ENCODE measurements around the gene PPP1R36.
A peak's percentile ranks its signal among the peaks of the same experiment; 100 is the strongest.

PPP1R36 gene

GRCh38 chr14:64572386-64573104 lies 22.8 kb downstream of the PPP1R36 start:
- DNase-seq, result no peak

- no peak for DNase-seq
These were observed 23.3 kb downstream of the PPP1R36 start for GRCh38 chr14:64573109-64573508.

- DNase-seq, result no peak
These were observed 24.8 kb downstream of the PPP1R36 start for GRCh38 chr14:64574371-64575107.

- no peak for DNase-seq
These were observed 27.4 kb downstream of the PPP1R36 start for GRCh38 chr14:64577211-64577610.

GRCh38 chr14:64580467-64580866 lies 30.7 kb downstream of the PPP1R36 start:
- DNase-seq, result no peak

GRCh38 chr14:64581363-64581762 lies 31.6 kb downstream of the PPP1R36 start:
- no peak for DNase-seq

- DNase-seq, result no peak
These were observed 32.1 kb downstream of the PPP1R36 start for GRCh38 chr14:64581817-64582216.

GRCh38 chr14:64584190-64584589 lies 34.4 kb downstream of the PPP1R36 start:
- DNase-seq, result no peak

GRCh38 chr14:64591809-64592208 lies 42.0 kb downstream of the PPP1R36 start:
- DNase-seq, result no peak

GRCh38 chr14:64594438-64594837 lies 44.7 kb downstream of the PPP1R36 start:
- no peak for DNase-seq

GRCh38 chr14:64598404-64598803 lies 48.6 kb downstream of the PPP1R36 start:
- no peak for DNase-seq

GRCh38 chr14:64601571-64601970 lies 51.8 kb downstream of the PPP1R36 start:
- DNase-seq, result no peak

- no peak for DNase-seq
These were observed 53.1 kb downstream of the PPP1R36 start for GRCh38 chr14:64602826-64603225.

- DNase-seq, result no peak
These were observed 54.2 kb downstream of the PPP1R36 start for GRCh38 chr14:64604001-64604400.

- DNase-seq, result no peak
These were observed 55.1 kb downstream of the PPP1R36 start for GRCh38 chr14:64604881-64605280.

- DNase-seq, result no peak
These were observed 56.3 kb downstream of the PPP1R36 start for GRCh38 chr14:64605926-64606685.

GRCh38 chr14:64610049-64610746 lies 60.4 kb downstream of the PPP1R36 start:
- DNase-seq, result peak; percentile 40

GRCh38 chr14:64611358-64612020 lies 61.7 kb downstream of the PPP1R36 start:
- DNase-seq, result no peak

GRCh38 chr14:64612021-64612380 lies 62.2 kb downstream of the PPP1R36 start:
- no peak for DNase-seq

- DNase-seq, result no peak
These were observed 63.4 kb downstream of the PPP1R36 start for GRCh38 chr14:64612971-64613666.

- DNase-seq, result no peak
These were observed 64.4 kb downstream of the PPP1R36 start for GRCh38 chr14:64614166-64614565.

- DNase-seq, result no peak
These were observed 65.1 kb downstream of the PPP1R36 start for GRCh38 chr14:64614805-64615391.

Measured in NCI-H1417 treated with DMSO at 0.1 percent for 48 hours (cell line).